ENCODE results near the gene PRPF18. TPM values are rescaled to one million over a fixed set of nuclear protein-coding genes. Genes with fewer than 3 reads are reported as not detected.

PRPF18 gene
- polyA plus RNA-seq, 1 donor from 2014 or later = 56.7 TPM

DNA sequence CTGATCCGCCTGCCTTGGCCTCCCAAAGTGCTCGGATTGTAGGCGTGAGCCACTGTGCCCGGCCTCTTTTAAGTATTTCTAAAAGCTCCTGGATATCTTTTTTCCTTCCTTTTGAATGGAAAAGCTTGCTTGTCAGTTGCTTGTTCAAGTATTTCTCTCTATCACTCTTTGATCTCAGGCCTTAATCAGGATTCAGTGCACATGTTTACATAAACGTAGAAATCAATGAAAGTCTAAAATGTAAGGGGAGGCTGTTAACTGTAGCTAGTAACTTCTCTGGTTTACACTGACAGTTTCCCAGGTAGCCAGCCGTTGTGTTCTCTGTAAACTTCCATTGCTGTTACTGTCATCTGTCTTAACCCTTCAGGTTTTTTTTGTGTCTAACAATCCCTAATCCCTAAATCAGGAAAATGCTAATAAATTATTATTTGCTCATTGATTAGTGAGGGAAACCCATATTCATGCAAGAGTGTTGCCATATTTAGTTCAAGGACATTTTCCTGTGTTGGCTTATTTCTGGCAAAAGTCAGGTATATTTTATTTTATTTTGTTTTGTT is 1.5 kb upstream of the PRPF18 start:
- Histone ChIP-seq H3K36me3 (ENCODE audit: insufficient read depth, low read length) (no peaks in the 10 kb centered on the region), H3K4me3 (ENCODE audit: low read length) (no peak overlapping the region), H3K9me2 (ENCODE audit: insufficient read depth, low read length) (no peaks in the 10 kb centered on the region), H3F3A (ENCODE audit: insufficient read depth, low read length, poor library complexity, severe bottlenecking) (no peaks in the 10 kb centered on the region), H2AFZ (ENCODE audit: low read depth, low read length) (no peak overlapping the region), H3K9me3 (ENCODE audit: low read length) (no peaks in the 10 kb centered on the region), H4K20me1 (ENCODE audit: insufficient read depth) (no peaks in the 10 kb centered on the region), H3K79me2 (replicated peaks; ENCODE audit: insufficient read depth, low read length) (peaks cover 30% of the 10 kb centered on the region), H3K27ac (ENCODE audit: low read length) (no peak overlapping the region), H3K27me3 (ENCODE audit: insufficient read depth, low read depth, low read length) (no peaks in the 10 kb centered on the region), H3K9ac (ENCODE audit: low read length) (no peak overlapping the region), H3K4me2 (ENCODE audit: low read length) (no peak overlapping the region)
- TF ChIP-seq RAD21 (conservative IDR thresholded peaks at IDR 0.05) (no peak), MXI1 (conservative IDR thresholded peaks at IDR 0.05; ENCODE audit: poor library complexity, severe bottlenecking) (no peak), POLR2AphosphoS5 (IDR thresholded peaks at IDR 0.05) (no peak), SMC3 (conservative IDR thresholded peaks at IDR 0.05; ENCODE audit: poor library complexity) (no peak), TAF1 (IDR thresholded peaks at IDR 0.05; ENCODE audit: low read depth) (no peak), EZH2 (IDR thresholded peaks at IDR 0.05; ENCODE audit: borderline replicate concordance, insufficient read depth, low read length, poor library complexity, severe bottlenecking) (no peak), EP300 (conservative IDR thresholded peaks at IDR 0.05; ENCODE audit: poor library complexity, severe bottlenecking) (no peak)
- TF ChIP-seq, protein P1, sequence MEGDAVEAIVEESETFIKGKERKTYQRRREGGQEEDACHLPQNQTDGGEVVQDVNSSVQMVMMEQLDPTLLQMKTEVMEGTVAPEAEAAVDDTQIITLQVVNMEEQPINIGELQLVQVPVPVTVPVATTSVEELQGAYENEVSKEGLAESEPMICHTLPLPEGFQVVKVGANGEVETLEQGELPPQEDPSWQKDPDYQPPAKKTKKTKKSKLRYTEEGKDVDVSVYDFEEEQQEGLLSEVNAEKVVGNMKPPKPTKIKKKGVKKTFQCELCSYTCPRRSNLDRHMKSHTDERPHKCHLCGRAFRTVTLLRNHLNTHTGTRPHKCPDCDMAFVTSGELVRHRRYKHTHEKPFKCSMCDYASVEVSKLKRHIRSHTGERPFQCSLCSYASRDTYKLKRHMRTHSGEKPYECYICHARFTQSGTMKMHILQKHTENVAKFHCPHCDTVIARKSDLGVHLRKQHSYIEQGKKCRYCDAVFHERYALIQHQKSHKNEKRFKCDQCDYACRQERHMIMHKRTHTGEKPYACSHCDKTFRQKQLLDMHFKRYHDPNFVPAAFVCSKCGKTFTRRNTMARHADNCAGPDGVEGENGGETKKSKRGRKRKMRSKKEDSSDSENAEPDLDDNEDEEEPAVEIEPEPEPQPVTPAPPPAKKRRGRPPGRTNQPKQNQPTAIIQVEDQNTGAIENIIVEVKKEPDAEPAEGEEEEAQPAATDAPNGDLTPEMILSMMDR (IDR thresholded peaks at IDR 0.05; ENCODE audit: poor library complexity, severe bottlenecking) = no peak
- TF ChIP-seq, protein P2, sequence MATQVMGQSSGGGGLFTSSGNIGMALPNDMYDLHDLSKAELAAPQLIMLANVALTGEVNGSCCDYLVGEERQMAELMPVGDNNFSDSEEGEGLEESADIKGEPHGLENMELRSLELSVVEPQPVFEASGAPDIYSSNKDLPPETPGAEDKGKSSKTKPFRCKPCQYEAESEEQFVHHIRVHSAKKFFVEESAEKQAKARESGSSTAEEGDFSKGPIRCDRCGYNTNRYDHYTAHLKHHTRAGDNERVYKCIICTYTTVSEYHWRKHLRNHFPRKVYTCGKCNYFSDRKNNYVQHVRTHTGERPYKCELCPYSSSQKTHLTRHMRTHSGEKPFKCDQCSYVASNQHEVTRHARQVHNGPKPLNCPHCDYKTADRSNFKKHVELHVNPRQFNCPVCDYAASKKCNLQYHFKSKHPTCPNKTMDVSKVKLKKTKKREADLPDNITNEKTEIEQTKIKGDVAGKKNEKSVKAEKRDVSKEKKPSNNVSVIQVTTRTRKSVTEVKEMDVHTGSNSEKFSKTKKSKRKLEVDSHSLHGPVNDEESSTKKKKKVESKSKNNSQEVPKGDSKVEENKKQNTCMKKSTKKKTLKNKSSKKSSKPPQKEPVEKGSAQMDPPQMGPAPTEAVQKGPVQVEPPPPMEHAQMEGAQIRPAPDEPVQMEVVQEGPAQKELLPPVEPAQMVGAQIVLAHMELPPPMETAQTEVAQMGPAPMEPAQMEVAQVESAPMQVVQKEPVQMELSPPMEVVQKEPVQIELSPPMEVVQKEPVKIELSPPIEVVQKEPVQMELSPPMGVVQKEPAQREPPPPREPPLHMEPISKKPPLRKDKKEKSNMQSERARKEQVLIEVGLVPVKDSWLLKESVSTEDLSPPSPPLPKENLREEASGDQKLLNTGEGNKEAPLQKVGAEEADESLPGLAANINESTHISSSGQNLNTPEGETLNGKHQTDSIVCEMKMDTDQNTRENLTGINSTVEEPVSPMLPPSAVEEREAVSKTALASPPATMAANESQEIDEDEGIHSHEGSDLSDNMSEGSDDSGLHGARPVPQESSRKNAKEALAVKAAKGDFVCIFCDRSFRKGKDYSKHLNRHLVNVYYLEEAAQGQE (IDR thresholded peaks at IDR 0.05; ENCODE audit: borderline replicate concordance) = no peak

DNA sequence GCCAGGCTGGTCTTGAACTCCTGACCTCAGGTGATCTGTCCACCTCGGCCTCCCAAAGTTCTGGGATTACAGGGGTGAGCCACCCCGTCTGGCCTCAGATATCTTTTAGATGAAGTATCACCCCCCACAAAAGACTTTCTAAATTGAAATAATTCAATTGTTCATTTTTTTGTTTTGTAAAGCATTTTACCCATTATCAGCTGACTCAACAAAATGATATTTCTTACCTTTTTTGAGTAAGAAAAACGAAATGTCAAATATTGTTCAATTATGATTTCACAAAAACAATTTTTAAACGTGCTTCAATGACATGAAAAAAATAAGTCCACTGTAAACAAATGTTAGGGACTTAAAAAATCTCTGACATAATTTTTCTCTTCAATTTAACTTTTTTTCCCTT is 822 bp upstream of the PRPF18 start:
- Histone ChIP-seq H3K36me3 (ENCODE audit: insufficient read depth, low read length) (no peaks in the 10 kb centered on the region), H3F3A (ENCODE audit: insufficient read depth, low read length, poor library complexity, severe bottlenecking) (no peaks in the 10 kb centered on the region), H3K27ac (ENCODE audit: low read length) (no peak overlapping the region), H3K4me3 (ENCODE audit: low read length) (no peak overlapping the region), H3K9ac (ENCODE audit: low read length) (no peak overlapping the region), H3K27me3 (ENCODE audit: insufficient read depth, low read depth, low read length) (no peaks in the 10 kb centered on the region), H3K4me2 (ENCODE audit: low read length) (no peak overlapping the region), H4K20me1 (ENCODE audit: insufficient read depth) (no peaks in the 10 kb centered on the region), H3K9me3 (ENCODE audit: low read length) (no peaks in the 10 kb centered on the region), H3K79me2 (replicated peaks; ENCODE audit: insufficient read depth, low read length) (peaks cover 30% of the 10 kb centered on the region), H3K9me2 (ENCODE audit: insufficient read depth, low read length) (no peaks in the 10 kb centered on the region), H2AFZ (ENCODE audit: low read depth, low read length) (no peak overlapping the region)
- TF ChIP-seq EZH2 (IDR thresholded peaks at IDR 0.05; ENCODE audit: borderline replicate concordance, insufficient read depth, low read length, poor library complexity, severe bottlenecking) = no peak
- TF ChIP-seq, protein P1 (IDR thresholded peaks at IDR 0.05; ENCODE audit: poor library complexity, severe bottlenecking) = no peak
- TF ChIP-seq EP300 (conservative IDR thresholded peaks at IDR 0.05; ENCODE audit: poor library complexity, severe bottlenecking) = no peak
- TF ChIP-seq, protein P2 (IDR thresholded peaks at IDR 0.05; ENCODE audit: borderline replicate concordance) = no peak
- TF ChIP-seq MXI1 (conservative IDR thresholded peaks at IDR 0.05; ENCODE audit: poor library complexity, severe bottlenecking) = no peak
- no peak for TF ChIP-seq TAF1 (IDR thresholded peaks at IDR 0.05; ENCODE audit: low read depth)
- TF ChIP-seq SMC3 (conservative IDR thresholded peaks at IDR 0.05; ENCODE audit: poor library complexity) = no peak
